Endometrium (tissue), 2 donors: Measurements from ENCODE around the gene CST4.
"Not testable (repeated sequence)": the region's sequence is repeated elsewhere in the genome, so short reads cannot be mapped to it uniquely, and the experiment has no call there.

Source experiments
- FAIRE-seq: peaks from 2 replicates; lab custom pipeline; 2012; peaks lifted over from hg19 to GRCh38; lab: Jason Lieb, UNC
- donor health status: control.
- donor health status: control.

Gene CST4

GRCh38 chr20:23659989-23660837 lies 28.6 kb downstream of the CST4 start:
- FAIRE-seq = no peak

- not testable (repeated sequence) for FAIRE-seq
These were observed 29.2 kb downstream of the CST4 start for GRCh38 chr20:23659610-23659988.

- FAIRE-seq = no peak
These were observed 29.7 kb downstream of the CST4 start for GRCh38 chr20:23658989-23659609.

DNA sequence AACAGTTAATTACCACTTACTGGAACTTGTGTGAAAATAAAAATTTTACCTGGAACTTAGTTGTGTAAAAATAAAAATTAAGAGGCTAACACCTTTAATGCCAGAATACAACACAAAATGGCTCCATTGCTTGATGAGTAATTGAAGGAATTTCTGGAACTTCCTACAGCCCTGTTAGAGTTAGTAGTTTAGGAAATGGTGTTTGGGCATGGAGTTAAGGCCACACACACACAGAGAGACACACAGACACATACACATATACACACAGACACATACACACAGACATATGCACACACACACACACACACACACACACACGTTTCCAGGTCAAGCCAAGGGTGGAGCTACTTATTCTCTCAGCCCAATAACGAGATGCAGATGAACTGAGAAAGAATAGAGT lies 30.5 kb downstream of the CST4 start:
- no peak for FAIRE-seq

DNA sequence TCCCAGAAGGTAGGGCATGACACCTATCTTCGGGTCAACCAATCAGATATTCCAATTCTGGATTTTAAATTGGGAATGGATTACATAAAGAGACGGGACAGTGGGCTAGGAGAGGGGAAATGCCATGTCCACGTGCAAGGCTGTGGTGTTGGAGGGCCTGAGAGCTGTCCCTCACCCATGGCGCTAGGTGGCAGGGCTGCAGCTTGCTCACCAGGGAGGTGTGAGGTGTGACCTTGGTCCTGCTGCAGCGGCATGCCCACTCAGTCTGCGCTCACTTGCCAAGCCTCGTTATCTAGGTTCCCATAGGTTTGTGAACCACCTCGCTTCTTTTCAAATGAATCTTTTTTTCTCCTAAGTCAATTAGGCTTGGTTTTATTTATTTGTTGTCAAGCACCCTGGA lies 31.6 kb downstream of the CST4 start:
- FAIRE-seq = no peak

GRCh38 chr20:23656372-23656771 lies 32.5 kb downstream of the CST4 start:
- FAIRE-seq = no peak

- FAIRE-seq = no peak
These were observed 33.2 kb downstream of the CST4 start for GRCh38 chr20:23655491-23656211.

GRCh38 chr20:23654717-23655116 lies 34.1 kb downstream of the CST4 start:
- no peak for FAIRE-seq

DNA sequence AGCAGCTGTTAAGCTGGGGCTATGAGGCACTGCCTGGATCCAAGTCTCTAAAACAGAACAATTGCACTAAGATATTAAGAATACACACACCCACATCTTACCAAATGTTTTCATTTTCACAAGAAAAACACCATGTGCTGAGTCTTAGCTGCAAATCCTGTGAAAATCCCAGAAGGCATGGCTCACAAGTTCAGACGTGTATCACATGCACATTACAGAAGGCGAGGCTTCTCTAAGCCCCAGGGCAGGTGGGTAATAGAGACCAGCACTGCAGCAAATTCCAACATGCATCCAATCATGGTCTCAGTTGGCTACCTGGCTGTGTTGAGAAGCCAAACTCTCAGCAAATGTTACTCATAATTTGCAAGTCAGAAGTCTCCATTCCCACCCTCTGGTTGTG lies 34.8 kb downstream of the CST4 start:
- FAIRE-seq = no peak

DNA sequence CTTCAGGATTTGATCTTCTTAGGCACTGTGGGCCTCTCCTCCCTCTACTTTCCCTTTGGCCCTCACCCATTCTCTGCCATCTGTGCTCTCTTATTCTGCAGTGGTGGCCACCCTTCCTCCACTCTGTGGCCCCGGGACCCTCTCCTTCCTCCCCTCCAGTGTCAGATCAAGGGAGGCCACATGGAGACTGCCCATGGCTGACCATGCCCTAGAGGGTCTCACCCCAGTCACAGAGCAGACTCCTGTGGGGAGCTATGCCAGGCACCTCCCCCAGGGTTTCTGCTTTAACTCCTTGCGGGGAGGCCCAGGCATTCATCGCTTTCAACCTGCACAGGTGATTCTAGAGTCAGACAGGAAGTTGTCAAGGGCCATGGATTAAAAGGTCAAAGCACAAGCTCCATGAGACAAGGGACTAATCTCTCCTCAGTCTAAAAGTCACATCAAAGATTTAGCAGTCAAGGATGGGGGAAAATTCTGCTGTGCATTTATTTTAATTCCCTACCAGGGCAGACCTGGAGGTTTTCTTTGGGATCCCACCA lies 35.4 kb downstream of the CST4 start:
- no peak for FAIRE-seq

- FAIRE-seq = no peak
These were observed 35.9 kb downstream of the CST4 start for GRCh38 chr20:23652926-23653325.

- FAIRE-seq = no peak
These were observed 36.5 kb downstream of the CST4 start for GRCh38 chr20:23652371-23652770.

GRCh38 chr20:23651117-23651516 lies 37.7 kb downstream of the CST4 start:
- FAIRE-seq = no peak

GRCh38 chr20:23649830-23650417 lies 38.9 kb downstream of the CST4 start:
- no peak for FAIRE-seq

DNA sequence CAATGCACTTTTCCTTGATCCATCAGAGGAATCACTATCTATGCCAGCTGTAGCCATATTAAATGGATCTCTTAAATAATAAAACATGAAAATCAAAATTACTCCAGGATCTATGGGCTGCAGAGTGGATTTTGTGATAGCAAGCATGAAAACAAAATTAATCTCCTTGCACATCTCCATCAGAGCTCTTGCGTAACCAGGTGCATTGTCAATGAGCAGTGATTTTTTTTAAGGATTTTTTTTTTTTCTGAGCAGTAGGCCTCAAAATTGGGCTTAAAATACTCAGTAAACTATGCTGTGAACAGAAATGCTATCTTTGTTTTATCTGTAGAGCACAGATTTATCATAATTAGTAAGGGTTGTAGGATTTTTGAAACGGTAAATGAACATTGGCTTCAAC lies 39.6 kb downstream of the CST4 start:
- FAIRE-seq = no peak

DNA sequence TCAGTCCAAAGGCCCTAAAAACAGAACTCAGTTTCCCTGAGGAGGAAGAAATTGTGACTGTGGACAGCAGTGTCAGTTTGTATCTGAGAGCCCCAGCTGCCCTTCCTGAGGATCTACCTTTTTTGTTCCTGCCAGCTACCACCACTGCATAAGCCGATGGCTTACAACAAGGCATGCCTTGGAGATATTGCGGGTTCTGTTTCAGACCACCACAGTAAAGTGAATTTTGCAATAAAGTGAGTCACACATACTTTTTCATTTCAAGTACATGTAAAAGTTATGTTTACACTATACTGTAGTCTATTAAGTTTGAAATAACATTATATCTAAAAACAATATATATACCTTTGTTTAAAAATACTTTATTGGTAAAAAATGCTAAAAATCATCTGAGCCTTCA lies 41.5 kb downstream of the CST4 start:
- FAIRE-seq = no peak

GRCh38 chr20:23646106-23646873 lies 42.5 kb downstream of the CST4 start:
- FAIRE-seq = no peak

DNA sequence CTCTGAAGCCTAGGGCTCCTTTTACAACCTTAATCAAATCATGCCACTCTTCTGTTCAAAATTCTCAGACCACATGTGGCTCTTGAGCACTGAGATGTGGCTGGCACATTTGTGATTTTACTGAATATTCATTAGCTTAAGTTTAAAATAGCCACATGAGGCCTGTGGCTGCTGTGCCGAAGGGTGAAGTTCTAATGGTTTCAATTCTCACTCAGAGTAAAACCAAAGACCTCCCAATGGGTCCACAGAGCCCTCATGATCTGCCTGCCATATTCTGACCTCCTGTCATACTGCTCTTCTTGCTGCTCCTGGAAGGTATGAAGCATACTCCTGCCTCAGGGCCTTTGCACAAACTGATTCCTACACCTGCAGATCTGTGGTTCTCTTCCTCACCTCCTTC lies 43.3 kb downstream of the CST4 start:
- no peak for FAIRE-seq

DNA sequence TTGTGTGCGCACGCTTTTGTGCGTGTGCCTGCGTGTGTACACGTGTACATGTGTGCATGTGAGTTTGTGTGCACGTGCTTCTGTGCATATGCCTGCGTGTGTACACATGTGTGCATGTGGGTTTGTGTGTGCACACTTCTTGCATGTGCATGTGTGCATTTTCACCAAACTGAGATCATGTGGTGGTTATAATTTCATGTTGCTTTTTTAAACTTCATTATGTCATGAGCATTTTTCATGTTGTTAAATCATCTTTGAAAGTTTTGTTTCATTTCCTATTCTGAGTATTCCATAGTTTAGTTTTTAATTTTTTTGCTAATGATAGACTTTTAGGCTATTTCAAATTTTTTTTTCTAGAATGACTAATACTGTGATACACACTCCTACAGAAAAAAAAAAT lies 44.7 kb downstream of the CST4 start:
- no peak for FAIRE-seq

- no peak for FAIRE-seq
These were observed 45.2 kb downstream of the CST4 start for GRCh38 chr20:23643659-23644058.

GRCh38 chr20:23641936-23642751 lies 46.7 kb downstream of the CST4 start:
- FAIRE-seq = no peak
